DOHH2 (cell line): ENCODE measurements around the gene CAMTA2.

Source experiments
- EZH2phosphoT487 ChIP-seq: fragments of 200-600 bp; sonication (generic); IDR thresholded peaks from 2 replicates; pipeline ENCODE4 v1.6.1; 2017; ENCODE audit warnings: borderline replicate concordance, mild to moderate bottlenecking, antibody characterized with exemption, low read length, moderate library complexity, mixed read lengths
- TF ChIP-seq, protein P1 (sequence below): fragments of 200-600 bp; sonication (generic); IDR thresholded peaks from one replicate; pipeline ENCODE4 v1.5.1; 2014; ENCODE audit warnings: antibody characterized with exemption, mild to moderate bottlenecking, low read depth, low read length; ENCODE audit not compliant: poor library complexity, severe bottlenecking

DNA sequence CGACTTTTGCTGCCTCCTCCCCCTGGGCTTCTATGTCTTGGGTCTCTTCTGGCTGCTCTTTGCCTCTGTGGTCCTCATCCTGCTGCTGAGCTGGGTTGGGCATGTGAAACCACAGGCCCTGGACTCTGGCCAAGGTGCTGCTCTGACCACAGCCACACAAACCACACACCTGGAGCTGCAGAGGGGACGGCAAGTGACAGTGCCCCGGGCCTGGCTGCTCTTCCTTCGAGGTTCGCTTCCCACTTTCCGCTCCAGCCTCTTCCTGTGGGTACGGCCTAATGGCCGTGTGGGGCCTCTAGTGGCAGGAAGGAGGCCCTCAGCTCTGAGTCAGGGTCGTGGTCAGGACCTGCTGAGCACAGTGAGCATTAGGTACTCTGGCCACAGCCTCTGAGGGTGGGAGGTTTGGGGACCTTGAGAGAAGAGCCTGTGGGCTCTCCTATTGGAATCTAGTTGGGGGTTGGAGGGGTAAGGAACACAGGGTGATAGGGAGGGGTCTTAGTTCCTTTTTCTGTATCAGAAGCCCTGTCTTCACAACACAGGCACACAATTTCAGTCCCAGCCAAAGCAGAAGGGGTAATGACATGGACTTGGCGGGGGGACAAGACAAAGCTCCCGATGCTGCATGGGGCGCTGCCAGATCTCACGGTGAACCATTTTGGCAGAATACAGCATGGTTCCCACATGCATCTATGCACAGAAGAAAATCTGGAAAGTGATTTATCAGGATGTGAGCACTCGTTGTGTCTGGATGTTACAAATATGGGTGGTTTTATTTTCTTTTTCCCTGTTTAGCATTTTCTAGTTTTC, 53.1 kb downstream of the CAMTA2 start:
- TF ChIP-seq, protein P1, sequence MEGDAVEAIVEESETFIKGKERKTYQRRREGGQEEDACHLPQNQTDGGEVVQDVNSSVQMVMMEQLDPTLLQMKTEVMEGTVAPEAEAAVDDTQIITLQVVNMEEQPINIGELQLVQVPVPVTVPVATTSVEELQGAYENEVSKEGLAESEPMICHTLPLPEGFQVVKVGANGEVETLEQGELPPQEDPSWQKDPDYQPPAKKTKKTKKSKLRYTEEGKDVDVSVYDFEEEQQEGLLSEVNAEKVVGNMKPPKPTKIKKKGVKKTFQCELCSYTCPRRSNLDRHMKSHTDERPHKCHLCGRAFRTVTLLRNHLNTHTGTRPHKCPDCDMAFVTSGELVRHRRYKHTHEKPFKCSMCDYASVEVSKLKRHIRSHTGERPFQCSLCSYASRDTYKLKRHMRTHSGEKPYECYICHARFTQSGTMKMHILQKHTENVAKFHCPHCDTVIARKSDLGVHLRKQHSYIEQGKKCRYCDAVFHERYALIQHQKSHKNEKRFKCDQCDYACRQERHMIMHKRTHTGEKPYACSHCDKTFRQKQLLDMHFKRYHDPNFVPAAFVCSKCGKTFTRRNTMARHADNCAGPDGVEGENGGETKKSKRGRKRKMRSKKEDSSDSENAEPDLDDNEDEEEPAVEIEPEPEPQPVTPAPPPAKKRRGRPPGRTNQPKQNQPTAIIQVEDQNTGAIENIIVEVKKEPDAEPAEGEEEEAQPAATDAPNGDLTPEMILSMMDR: peak; percentile 34
- no peak for TF ChIP-seq EZH2phosphoT487
